Stimulated activated naive CD4-positive, alpha-beta T cell treated with Interleukin-2 at 50 U/mL for 16 hours (primary cell): Measurements from ENCODE around the gene CBLC.

Source experiments
- DNase-seq: peaks from one replicate; lab custom pipeline; 2025; lab: John Stamatoyannopoulos, UW

Gene CBLC

GRCh38 chr19:44746946-44747738, 30.5 kb upstream of the CBLC start:
- DNase-seq = peak; percentile 90

- DNase-seq = peak; percentile 55
These were observed 29.8 kb upstream of the CBLC start for GRCh38 chr19:44747739-44748425.

GRCh38 chr19:44748426-44749254, 29.1 kb upstream of the CBLC start, which contains the start of gene BCL3:
BCL3 (plus strand) TSS chr19:44748708; CDS start chr19:44748791, 83 bp downstream.
- peak; percentile 72 for DNase-seq

DNA sequence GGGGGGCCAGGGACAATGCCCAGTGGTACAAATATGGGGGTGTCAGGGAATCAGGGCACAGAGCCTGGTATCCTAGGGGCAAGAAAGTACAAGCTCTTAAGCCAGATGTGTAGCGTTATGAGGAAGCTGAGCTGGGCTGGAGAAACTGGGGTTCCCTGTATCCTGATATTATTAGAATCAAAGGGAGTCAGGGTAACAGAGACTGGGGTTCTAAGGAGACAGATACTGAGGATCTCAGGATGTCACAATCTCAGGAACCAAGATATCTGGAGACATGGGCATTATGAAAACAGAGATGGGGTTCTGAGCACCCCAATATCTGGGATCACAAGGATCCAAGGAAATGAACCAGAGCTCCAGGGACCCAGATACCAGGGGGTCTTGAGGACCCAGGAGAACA, 28.4 kb upstream of the CBLC start:
- no peak for DNase-seq

- no peak for DNase-seq
These were observed 27.7 kb upstream of the CBLC start for GRCh38 chr19:44749994-44750393.

DNA sequence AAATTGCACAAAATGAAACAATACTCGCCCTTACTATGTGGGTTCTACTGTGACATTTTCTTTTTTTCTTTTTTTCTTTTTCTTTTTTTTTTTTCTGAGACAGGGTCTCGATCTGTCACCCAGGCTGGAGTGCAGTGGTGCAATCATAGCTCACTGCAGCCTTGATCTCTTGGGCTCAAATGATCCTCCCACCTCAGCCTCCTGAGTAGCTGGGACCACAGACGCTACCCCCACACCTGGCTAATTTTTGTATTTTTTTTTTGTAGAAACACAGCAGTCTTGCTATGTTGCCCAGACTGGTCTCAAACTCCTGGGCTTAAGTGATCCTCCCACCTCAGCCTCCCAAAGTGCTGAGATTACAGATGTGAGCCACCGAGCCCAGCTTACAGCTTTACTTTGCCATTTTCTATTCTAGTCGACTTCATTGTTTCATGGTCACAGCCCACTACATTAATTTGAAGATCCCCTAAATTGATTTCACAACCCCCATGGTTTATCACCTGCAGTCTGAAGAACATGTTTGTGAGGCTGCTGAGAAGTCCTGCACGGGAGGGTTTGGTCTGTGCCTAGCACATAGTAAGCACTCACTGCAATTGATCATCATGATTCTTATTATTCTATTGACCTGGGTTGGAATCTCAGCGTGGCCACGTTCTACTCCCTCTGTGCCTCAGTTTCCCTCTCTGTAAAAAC, 25.4 kb upstream of the CBLC start:
- DNase-seq = no peak

- peak; percentile 95 for DNase-seq
These were observed 24.7 kb upstream of the CBLC start for GRCh38 chr19:44752816-44753625.

DNA sequence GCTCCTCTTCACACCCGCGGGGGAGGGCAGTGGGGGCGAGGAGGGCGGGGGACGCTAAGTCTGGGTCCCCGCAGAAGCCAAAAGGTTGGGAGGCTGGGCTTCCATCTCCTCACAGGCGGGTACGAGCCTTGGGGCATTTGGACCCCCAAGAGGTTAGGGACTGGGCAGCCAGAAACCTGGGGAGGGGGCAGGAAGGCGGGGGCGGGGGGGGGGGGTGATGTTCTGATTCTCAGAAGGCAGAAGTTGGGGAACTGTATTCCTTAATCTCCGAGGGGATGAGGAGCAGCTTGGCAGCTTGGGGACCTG, 24.1 kb upstream of the CBLC start:
- DNase-seq = no peak

- DNase-seq = peak; percentile 71
These were observed 23.5 kb upstream of the CBLC start for GRCh38 chr19:44753932-44754749.

DNA sequence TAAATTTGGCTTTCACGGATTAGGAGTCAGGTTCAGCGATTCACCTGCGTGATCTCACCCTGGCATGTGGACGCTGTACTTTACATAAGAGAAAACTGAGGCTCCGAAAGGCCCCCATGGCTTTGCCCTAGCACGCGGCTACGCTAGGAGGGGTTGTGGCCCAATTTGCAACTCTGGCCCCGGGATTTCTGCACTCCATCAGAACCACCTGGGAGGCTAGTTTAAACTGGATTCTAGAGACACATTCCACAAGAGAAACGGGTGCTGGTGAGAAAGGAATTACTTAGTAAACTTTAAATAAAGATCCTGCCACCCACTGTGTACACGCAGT, 23.0 kb upstream of the CBLC start:
- DNase-seq = no peak

DNA sequence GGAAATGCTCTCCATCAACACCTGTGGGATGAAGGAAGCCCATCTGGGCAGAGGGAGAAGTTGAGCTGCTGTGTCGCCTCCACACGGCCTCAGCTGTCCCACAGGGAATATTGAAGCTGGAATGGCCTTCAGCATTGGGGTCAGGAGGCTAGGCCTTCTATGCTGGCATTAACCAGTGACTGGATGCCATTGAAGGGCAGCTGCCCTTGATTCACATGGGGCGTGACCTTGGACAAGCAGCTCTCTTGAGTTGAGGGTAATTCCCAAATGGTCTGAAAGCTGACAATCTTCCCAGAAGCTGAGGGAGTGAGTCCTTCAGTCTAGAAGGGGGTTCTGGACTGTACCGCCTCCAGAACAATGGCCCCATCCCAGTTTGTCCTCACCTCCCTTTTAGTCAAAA, 22.5 kb upstream of the CBLC start:
- no peak for DNase-seq

- DNase-seq = no peak
These were observed 21.6 kb upstream of the CBLC start for GRCh38 chr19:44756089-44756562.

GRCh38 chr19:44757057-44757734, 20.5 kb upstream of the CBLC start:
- DNase-seq = no peak

GRCh38 chr19:44757735-44758505, 19.8 kb upstream of the CBLC start:
- no peak for DNase-seq

GRCh38 chr19:44758596-44758995, 19.1 kb upstream of the CBLC start:
- no peak for DNase-seq

DNA sequence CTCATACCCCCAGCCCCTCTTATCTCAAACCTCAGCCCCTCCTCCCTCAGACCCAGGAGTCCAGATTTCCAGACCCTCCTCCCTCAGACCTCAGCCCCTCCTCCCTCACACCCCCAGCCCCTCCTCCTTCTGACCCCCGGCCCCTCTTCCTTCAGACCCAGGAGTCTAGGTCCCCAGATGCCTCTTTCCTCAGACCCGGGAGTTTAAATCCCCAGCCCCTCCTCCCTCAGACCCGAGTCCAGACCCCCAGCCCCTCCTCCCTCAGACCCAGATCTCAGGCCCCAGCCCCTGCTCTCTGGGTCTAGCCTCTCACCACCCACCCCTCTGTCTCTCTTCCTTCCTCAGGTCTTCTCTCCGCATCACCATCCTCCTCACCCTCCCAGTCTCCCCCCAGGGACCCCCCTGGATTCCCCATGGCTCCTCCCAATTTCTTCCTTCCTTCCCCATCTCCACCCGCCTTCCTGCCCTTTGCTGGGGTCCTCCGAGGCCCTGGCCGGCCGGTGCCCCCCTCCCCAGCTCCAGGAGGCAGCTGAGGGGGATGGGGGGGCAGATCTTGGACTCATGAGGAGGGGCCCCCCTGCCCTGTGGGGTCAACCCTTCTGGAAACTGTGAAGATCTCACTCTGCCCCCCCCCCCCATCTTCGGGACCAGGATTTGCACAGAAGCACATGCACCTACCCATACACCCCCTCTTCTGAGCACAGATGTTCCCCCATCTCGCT, 18.4 kb upstream of the CBLC start:
- no peak for DNase-seq

DNA sequence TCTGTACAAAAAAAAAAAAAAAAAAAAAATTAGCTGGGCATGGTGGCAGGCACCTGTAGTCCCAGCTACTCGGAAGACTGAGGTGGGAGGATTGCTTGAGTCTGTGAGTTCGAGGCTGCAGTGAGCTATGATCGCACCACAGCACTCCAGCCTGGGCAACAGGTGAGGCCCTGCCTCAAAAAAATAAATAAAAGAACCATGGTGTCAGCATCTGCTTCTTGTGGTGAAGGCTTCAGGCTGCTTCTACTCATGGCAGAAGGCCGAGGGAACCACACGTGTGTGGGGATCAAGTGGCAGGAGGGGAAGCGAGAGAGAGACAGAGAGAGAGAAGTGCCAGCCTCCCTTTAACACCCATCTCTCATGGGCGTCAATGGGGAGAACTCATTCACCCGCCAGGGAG, 15.7 kb upstream of the CBLC start:
- no peak for DNase-seq
